NB4 (cell line): ENCODE results near the gene PRIMPOL.

Experiments
- DNase-seq: peaks from one replicate; pipeline ENCODE4 v3.0.0; 2010; ENCODE audit warnings: low read depth
- H3K4me3 ChIP-seq: one replicate; pipeline ENCODE4 v1.5.1; 2011; ENCODE audit warnings: mild to moderate bottlenecking, low read depth, low read length, moderate library complexity
- CTCF ChIP-seq: IDR thresholded peaks from one replicate; pipeline ENCODE4 v1.5.1; 2012; ENCODE audit warnings: low read depth, low read length
- MAX ChIP-seq: IDR thresholded peaks from 2 replicates; pipeline ENCODE4 v1.6.1; 2011; ENCODE audit warnings: low read depth, low read length
- MYC ChIP-seq: IDR thresholded peaks from 2 replicates; pipeline ENCODE4 v1.6.1; 2011; ENCODE audit warnings: low read depth, low read length
- POLR2A ChIP-seq: IDR thresholded peaks from 2 replicates; pipeline ENCODE4 v1.6.1; 2011; ENCODE audit warnings: mild to moderate bottlenecking; ENCODE audit not compliant: insufficient read length; ENCODE audit errors: extremely low read depth

PRIMPOL gene

GRCh38 chr4:184684491-184685189, 35.1 kb downstream of the PRIMPOL start:
- peak; percentile 95 for DNase-seq
- TF ChIP-seq CTCF (no peak), MAX (peak; percentile 57), MYC (peak; percentile 80)
- no peak overlapping the region for H3K4me3 ChIP-seq

GRCh38 chr4:184688005-184688404, 38.5 kb downstream of the PRIMPOL start:
- TF ChIP-seq POLR2A (no peak), MYC (no peak), CTCF (no peak), MAX (no peak)
- H3K4me3 ChIP-seq, result no peak overlapping the region
- no peak for DNase-seq

DNA sequence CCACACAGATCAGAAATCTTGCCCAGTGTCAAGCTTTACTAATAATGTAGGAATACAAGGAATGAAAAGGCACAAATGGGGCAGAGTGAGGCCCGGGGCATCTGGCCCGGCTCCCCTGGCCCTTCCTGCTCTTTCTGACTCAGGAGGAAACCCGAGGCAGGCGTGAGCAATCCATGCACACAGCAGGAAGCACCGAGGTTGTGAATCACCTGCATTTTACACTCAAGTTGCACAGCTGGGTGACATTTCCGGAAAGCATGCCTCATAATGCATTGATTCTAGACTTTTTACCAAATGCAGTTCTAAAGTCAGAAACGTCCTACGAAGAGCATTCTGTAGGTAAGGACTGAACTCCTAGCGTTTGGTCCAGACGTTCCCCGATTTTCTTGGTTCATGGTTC, 38.9 kb downstream of the PRIMPOL start:
- no peak for DNase-seq
- H3K4me3 ChIP-seq, result no peak overlapping the region
- TF ChIP-seq MAX (no peak), MYC (no peak), CTCF (no peak), POLR2A (no peak)

DNA sequence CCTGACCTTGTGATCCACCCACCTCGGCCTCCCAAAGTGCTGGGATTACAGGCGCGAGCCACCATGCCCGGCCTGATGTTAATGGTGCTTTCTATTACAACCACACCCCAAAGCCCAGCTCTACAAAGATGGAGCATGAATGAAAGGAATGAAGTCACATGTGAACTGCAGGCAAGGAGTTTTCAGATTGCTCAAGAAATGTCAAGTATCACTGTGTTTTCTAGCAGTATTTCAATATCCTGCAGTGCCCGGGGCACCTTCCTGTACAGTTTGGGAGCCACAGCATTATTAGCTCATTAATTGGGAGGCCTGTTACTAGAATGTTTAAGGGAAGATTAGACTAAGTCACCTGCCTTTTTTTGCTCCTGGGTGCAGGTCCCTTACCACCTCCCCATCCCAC, 40.1 kb downstream of the PRIMPOL start:
- no peak for DNase-seq
- no peak overlapping the region for H3K4me3 ChIP-seq
- no peak for TF ChIP-seq MAX
- TF ChIP-seq CTCF, result no peak
- TF ChIP-seq POLR2A, result no peak
- no peak for TF ChIP-seq MYC

DNA sequence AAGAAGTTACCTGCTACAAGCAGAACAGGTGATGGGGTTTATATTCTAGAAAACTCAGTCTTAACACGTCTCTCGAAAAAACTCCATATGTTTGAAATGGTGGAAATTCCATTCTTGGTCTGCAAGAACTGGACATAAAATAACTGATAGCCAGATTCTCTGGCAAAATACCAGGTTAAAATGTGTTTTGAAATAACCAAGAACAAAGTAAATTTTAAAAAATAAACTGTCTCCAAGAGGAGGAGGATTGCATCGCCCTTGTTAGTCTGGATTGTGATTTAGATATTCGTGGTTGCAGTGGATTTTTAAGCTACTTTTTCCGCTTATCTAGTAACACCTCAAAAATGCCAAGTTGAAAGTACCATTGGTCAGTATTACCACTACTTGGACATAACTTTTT, 43.5 kb downstream of the PRIMPOL start:
- TF ChIP-seq POLR2A (no peak), MAX (no peak), MYC (no peak), CTCF (no peak)
- no peak overlapping the region for H3K4me3 ChIP-seq
- DNase-seq, result no peak
